NOMO-1 treated with DMSO at 0.1 percent for 48 hours (cell line): ENCODE data around the gene GRAMD1B.

Source experiments
- DNase-seq: peaks from one replicate; lab custom pipeline; 2025; ENCODE audit not compliant: unreplicated experiment; lab: John Stamatoyannopoulos, UW

Gene GRAMD1B

DNA sequence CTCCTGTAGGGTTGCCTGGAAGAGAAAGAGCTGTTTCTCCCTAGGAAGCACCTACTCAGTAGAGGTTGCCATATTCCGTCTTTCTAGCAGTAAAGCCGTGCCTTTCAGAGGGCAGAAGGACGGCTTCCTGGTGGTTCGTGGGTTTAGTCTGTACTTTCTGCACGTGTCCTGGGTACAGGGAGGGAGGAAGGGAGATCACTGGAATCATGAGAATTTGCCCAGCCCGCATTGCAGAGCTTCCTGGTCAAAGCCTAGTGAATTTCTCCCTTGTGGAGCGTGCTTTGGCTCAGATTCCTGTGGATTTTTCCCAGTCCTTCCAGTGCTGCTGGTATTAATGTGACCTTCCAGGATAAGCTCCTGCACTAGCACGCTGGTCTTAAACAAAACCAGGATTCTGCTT lies 44.9 kb downstream of the GRAMD1B start:
- DNase-seq = no peak

DNA sequence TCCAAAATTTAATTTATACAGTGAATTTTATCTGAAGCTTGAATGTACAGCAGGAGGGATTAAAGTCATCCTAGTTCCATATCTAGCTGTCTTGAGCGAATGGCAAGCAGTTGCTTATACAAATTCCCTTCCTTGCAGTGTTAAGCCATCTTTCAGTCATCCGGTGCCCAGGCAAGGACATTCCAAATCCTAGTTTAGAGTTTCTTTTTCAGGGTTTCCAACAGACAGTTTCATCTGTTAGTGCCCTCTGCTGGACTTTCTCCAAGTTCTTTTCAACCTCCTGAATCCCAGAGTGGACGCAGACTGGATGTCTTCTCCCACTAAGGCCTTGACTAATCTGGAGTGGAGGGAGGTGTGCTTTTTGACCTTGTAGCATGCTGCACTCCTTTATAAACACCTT lies 45.4 kb downstream of the GRAMD1B start:
- DNase-seq = no peak

DNA sequence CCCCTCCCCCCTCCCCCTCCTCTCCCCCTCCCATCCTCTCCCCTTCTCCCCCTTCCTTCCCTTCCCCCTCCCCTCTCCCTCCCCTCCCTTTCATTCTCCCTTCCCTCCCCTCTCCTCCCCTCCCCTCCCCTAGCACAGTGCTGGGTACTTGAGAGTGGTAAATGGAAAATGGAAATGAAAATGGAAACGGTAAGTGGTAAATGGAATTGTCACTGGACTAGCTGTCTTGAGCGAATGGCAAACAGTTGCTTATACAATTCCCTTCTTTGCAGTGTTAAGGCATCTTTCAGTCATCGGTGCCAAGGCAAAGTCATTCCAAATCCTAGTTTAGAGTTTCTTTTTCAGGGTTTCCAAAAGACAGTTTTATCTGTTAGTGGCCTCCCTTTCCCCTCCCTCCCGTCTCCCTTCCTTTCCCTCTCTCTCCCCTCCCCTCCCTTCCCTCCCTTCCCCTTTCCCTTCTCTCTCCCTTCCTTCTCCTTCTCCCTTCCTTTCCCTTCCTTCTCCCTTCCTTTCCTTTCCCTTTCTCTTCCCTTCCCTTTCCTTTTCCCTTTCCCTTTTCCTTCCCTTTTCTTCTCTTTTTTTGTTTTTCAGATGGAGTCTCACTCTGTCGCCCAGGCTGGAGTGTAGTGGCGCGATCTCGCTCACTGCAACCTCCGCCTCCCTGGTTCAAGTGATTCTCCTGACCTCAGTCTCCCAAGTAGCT lies 47.3 kb downstream of the GRAMD1B start:
- DNase-seq = no peak

DNA sequence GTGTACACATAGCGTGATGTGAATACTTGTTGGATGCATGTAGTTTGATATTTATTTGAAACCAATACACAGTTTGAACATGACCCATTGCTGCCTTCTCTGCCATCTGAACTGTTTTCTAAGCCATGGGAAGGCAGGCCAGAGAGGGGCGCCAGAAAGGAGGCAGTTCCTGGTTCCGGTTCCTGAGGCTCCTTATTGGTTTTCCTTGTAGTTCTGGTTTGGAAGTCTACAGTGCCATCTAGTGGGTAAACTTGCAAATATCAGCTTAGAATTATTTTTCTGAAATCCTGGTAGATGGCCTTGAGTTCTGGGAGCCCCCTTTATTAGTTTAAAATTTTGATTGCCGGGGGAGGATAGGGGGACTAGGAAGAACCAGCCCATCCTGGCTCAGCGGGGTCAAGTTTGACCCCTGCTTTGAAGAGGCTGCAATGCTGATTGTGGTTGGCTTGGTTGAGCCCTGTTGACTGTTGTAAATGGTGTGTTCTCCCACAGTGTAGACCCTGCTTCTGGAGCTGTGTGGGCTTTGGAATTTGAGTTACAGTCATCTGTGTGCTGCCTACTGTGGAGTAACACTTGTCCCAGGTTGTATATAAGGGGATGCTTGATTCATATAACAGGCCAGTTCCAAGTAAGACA lies 48.4 kb downstream of the GRAMD1B start:
- peak; percentile 60 for DNase-seq

DNA sequence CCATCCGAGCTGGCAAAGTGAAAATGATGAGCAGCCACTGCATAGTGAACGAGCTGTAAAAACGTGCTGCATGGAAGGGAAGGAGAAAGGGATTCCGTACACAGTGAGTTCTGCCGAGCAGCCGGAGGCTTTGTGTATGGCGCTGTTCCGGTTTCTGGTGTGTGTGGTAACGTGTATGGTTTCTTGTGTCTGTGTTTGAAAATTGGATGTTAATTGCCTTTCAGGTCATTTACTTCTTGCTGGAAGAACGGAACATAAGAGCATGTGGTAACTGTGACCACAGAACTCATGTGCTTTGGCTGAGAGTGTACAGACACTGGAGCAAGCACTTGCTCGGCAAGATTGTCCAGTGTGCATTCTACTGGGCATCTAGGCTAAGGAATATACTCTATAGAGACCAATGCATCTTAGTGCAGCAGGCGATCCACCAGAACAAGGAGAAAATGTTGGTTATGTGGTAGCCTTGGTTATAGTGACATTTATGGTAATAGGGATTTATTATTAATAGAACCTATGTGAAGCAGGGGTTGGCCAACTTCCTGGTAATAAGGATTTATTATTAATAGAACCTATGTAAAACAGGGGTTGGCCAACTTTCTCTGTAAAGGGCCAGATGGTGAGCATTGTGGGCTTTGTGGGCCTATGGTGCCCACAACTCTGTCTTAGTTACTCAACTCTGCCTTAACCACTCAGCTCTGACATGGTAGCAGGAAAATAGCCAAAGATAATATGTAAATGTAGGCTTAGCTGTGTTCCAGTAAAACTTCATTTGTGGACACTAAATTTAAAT lies 49.2 kb downstream of the GRAMD1B start:
- peak; percentile 91 for DNase-seq

DNA sequence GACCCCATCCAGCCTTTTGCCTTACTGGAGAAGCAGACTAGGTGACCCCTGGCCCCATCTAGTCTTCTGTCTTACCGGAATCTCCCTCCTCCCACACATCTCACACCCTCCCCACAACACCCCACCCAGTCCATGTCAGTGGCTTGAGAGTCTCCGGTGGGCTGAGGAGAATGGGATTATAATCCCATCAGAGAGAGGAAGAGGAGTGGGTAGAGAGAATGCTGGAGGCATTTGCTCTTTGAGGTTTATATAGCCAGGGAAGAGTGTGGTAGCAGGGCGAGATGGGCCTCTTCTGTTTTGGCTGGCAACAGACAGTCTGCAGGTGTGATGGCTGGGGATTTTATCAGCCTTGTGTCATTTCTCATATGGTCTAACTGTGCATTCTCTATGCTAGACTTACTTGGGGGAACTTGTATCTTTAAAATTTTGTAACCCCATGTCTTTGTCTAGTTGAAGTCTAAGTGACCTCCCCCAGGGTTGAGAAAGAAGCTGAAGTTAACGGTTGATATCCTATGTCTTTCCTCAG lies 50.3 kb downstream of the GRAMD1B start:
- peak; percentile 50 for DNase-seq

DNA sequence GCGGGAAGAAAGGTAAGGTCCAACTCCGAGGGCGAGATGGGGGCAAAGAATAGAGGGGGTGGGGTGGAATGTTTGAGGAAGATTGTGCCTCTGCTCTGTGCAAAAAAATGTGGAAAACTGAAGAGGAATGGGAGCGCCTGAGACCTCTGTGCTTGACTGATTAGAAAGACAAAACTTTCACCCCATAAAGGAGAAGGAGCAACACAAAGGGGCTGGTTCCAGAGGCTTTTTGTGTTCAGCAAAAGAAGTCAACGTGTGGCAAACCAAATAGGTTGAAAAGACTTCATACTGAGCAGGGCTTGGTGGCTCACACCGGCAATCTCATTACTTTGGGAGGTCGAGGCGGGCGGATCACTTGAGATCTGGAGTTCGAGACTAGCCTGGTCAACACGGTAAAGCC lies 50.8 kb downstream of the GRAMD1B start:
- no peak for DNase-seq

DNA sequence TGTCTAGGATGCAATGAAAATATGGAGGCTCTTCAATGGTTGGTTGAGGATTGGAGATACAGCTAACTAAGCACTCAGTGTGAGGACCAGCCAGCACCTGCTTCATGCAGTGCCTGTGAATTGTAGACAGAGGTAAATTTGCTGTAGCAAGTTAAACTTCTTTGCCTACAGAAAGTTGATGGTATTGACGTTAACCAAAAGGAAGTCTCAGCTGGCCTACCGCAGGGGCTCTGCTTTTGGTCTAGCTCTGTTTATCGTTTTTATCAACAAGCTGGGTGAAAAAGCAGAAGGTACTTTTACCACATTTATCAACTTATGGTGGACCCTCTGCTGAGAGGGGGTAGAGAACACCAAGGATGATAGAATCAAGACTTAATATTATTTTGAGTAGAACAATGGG lies 51.6 kb downstream of the GRAMD1B start:
- DNase-seq = peak; percentile 22

DNA sequence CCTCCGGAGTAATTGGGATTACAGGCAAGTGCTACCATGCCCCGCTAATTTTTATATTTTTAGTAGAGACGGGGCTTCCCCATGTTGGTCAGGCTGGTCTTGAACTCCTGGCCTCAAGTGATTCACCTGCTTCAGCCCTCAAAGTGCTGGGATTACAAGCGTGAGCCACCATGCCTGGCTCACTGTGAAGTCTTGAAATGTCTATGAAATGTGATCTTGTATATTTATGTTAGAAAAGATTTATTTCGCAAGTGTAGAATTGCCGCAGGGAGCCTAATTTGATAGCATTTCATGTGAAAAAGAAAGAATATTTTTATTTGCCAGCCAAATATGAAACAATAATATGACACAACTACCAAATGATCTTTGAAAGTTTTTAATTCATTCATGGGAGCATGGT lies 52.1 kb downstream of the GRAMD1B start:
- DNase-seq = no peak

DNA sequence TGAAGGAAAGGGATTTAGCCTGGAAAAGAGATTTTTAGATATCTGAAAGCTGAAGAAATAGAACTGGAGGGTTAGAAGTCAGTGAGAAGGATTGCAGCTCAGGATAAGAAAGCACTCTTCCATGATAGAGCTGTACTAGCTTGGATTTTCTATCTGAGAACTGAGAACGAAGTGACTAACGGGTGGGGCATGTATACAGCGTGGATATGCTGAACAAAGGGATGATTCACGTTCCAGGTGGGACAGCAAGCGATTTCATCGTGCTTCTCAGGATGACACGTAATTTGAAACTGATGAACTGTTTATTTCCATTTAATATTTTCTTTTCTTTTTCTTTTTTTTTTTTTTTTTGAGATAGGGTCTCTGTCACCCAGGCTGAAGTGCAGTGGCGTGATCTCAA lies 53.0 kb downstream of the GRAMD1B start:
- no peak for DNase-seq

DNA sequence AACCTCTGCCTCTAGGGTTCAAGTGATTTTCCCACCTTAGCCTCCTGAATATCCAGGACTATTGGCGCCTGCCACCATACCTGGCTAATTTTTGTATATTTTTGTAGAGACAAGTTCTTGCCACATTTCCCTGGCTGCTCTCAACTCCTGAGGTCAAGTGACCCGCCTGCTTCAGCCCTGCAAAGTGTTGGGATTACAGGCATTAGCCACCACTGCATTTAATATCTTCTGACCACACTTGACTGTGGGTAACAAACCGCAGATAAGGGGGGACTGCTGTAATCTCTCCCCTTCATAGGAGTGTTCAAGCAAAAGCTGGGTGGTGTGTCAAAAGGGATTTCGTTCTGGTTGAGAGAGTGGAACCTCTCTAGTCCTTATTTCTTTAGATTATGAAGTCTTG lies 53.4 kb downstream of the GRAMD1B start:
- no peak for DNase-seq

DNA sequence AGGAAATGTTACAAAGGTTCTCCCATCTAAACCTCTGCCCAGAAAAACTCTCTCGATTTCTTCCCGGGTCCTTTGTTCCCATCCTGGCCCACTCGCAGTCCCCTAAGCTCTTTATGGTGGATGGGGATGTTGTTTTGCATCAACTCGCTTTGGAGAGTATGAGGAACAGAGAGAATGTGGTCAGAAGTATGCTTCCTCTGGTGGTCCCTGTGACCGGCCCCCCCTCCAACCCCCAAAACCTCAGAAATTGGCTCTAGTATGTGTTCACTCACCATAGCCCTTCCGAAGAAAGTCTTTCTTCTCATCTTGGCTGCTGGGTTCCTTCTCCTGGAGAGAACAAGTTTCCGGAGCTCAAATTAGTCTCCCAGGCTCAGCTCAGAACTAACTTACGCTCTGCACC lies 54.4 kb downstream of the GRAMD1B start:
- DNase-seq = peak; percentile 47

DNA sequence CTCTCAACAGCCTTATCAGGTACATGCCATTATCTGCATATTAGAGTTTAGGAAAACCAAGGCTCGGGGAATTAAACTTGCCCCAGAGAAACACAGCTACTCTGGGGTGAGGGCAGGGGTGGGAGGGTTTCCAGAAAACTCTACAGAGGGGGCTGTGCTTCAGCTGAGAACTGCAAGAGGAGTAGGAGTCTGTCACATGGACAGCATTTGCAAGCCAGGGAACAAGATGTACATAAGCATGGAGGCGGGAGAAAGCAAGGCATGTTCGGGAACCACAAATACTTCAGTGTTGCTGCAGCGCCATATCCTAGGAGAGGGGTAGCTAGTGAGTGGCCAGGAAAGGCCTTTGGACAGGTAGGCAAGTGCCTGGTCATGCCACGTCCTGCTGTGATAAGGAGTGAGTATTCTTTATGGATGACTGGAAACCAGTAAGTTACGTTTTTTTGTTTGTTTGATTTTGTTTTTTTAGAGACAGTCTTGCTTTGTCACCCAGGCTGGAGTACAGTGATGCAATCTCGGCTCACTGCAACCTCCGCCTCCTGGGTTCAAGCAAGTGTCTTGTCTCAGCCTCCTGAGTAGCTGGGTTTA lies 57.2 kb downstream of the GRAMD1B start:
- no peak for DNase-seq

DNA sequence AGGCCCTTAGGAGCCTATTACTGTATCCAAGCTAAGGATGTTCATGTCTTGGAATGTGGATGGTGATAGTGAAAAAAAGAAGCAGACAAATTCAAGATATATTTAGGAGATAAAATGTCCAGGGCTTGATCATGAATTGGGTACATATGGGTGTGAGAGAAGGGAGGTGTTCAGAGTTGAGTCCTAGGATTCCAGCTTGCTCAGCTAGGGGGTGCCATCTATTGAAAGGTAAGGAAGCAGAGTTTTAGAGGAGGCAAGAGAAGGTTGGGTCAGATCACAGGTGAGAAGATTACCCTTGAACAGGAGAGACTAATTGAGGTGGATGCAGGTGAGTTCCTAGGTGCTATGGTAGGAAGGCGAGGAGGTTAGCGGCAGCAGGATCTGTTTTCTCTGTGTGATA lies 60.5 kb downstream of the GRAMD1B start:
- no peak for DNase-seq

DNA sequence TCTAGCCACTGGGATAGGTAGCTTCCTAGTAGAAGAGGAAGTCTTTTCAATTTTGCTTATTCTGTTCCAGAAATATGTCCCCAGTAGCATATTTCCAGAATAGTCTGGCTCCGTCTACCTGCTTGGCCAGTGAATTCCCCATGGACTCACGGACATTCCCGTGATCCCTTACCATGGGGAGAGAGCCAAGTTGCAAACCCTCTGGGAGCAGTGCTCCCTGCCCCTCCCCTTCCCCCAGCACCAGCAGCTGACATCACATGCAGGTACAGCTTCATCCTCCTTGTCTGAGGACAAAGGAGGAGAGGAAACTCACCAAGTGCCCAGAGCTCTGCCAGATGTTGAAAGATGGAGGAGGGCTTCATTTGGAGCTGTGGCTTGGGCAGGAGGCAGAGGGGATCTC lies 61.2 kb downstream of the GRAMD1B start:
- no peak for DNase-seq

DNA sequence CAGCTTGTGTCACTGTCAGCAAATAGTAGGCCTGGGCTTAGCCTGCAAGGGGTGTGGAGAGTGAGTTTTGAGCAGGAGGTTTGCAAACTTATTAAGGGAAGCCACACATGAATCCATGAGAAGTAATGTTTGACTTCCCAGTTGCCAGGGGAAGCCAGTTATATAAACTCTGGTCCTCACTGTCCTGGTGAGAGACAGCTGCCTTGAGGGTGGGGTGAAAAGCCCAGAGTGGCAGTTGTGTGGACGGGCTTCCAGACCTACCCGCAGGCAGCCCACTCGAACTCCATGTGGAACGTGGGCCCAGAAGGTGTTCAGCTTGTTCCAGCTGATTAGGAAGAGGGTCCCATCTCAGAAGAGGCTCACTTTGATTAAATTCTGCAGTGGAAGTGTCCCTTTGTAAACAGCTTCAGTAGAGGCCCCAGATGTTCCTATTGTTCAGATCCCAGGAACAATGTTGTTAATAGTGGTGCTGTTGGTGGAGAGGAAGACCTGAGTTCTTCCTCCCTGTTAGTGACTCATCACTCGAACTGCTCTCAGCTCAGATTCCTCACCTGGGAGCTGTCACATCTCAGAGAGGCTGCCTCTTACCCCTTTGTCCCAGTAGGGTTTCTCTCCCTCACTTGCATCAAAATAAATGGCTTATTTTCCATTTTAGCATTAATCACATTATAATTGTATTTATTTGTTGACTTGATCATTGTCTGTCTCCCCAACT lies 63.4 kb downstream of the GRAMD1B start:
- no peak for DNase-seq

DNA sequence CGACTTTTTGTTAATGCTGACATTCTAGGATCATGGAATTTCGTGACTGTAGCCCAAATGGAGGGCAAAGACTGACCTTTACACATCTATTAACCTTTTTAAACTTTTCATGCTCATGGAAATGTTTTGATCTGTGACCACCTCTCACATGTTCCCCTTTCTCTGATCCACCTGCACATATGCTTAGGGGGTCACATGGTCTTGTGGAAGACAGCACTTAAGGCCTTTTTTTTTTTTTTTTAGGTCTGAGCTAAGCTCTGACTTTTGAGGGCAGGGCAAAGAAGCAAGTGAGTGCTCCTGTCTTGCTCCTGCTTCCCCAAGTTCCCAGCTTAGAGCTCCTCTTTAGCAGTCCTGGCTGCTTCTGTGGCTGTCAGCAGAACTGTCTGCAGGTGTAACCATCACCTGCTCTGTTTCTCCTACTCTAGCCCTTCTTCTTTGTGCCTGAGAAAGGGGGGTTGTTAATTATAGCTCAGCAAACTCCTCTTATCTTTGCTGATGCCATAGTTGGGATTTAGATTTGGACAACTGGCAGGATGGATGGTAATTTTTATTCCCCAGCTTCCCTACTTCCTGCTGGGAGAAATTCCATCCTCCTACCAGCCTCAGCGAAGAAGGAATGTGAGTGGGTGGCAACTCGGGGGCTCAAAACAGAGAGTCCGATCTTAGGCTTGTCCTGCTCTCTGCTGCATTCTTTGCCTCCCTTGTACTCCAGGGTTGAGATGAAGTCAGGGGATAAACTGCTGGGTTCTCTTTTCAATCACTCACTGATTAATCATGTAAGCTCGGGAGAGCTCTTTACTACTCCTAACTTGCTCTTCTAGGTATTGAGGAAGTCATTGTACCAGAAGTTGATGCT lies 64.4 kb downstream of the GRAMD1B start:
- DNase-seq = no peak

DNA sequence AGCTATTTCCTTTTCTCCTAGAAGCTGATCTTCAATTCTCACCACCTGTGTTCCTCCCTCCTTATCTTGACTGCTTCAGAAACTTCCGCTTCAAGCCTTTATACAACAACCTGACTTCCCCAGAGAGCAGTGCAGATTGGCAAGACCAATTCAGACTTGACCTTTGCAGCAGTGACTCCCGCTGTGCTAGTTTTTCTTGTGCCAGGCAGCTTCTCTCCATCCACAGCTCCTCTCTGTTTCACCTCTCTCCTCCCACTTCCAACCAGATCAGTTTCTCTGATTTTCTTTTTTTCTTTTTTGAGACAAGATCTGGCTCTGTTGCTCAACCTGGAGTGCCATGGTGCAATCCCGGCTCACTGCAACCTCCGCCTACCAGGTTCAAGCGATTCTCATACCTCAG lies 74.3 kb downstream of the GRAMD1B start:
- DNase-seq = no peak

DNA sequence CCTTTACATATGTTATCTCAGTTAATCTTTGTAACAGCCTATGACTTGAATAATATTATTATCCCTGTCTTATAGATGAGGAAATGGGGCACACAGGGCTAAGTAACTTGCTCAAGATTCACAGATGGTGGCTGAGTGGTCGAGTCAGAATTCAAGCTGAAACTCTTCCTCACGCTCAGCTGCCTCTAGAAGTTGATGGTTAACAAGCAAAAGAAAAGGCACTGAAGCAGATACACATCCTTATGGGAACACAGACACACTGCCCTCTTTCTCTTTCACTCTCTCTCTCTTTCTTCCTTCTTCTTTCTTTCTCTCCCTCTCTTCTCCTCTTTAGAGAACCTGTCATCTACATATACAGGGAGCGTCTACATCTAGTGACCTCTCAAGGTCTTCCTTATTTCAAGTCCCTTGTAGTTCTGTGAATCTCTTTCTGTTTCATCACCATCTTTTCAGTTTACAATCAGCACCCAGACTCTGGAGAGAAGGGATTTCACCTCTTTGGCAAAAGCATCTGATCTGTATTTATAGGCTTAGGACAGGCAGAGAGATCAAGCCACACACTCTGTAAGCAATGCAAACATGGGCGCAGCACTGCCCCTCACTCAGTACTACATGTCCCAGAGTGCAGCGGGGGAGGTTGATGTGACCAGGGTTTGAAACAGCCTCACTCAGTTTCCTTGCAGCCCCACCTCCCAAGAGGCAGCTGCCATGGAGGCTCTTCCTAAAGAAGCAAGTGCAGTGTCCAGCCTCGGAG lies 75.7 kb downstream of the GRAMD1B start:
- no peak for DNase-seq
